GM21526 (cell line): ENCODE results near the gene ZNF57.
A peak's percentile ranks its signal among the peaks of the same experiment; 100 is the strongest.
"Not testable (repeated sequence)": the region's sequence is repeated elsewhere in the genome, so short reads cannot be mapped to it uniquely, and the experiment has no call there.

Source experiments
- ATAC-seq: cut with Tn5 transposase; IDR thresholded peaks from one replicate; pipeline ENCODE4 v1.9.1; 2021; ENCODE audit warnings: moderate library complexity; ENCODE audit not compliant: unreplicated experiment, low FRiP score

Gene ZNF57

DNA sequence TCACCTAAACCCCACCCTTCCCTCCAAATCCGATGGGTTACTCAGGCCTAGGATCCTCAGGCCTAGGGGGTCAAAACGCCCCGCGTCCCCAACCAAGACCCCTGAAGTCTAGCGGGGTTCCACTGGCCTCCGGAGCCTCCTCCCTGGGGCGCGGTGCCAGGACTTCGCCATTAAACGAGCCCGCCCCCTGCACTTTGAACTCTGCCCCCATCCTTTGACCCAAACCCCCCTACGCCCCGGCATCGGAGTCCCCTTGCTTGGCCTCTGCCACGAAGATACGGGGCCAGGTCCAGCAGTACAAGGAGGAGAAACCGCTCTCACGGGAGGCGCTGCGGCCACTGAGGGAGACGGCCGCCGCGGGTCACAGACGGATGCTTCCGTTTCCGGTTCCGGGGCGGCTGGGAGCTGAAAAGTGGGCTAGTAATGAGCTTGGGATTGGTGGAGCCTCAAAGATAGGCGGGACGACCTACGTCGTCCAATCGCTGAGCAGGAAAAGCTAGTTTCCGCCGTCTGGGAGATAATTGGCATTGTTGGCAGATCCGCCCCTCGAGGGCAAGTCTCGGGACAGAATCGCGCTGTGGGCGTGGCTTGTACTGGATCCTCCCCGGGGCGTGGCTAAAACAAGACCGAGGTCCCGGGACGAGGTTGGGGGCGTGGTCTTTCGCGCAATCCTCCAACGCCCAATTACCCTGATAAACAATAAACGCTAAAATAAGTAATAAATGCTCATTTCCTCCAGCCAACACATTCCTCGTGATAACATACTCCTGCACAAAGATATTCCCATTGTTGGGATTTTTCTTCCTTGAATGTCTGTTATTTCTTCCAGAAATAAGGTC, 49.8 kb downstream of the ZNF57 start:
- ATAC-seq: peak; percentile 84

DNA sequence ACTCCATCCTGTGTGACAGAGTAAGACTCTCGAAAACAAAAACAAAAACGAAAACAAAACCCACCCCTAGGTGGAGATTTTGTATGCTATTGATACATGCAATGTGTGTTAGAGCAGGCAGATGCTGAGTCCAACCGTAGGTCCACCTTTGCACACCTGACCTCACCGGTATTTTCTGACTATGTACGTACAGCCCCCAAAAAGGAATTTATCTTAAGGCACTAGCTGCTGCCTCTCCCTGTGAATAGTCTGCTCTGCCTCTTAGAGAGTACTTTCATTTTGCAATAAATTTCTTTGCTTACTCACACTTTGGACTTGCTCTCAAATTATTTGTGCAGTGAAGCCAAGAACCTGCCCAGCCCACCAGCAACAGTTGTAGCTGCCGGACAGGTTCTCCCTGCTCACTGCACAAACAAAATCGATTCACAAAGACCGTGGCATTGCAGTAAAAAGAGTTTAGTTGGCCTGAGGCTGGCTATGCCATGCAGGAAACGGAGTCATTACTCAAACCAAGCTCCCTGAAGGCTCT, 52.3 kb downstream of the ZNF57 start:
- ATAC-seq: no peak

DNA sequence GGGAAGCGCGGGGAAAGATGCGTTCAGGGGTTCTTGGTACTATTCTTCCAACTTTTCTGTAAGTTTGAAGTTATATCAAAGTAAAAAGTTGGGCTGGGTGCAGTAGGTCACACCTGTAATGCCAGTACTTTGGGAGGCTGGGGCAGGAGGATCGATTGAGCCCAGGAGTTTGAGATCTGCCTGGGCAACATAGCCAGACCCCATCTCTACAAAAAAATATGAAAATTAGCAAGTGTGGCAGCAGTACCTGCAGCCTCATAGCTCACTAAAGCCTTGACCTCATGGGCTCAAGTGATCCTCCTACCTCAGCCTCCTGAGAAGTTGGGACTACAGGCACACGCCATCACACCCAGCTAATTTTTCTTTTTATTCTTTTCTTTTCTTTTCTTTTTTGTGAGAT, 56.4 kb downstream of the ZNF57 start:
- no peak for ATAC-seq

DNA sequence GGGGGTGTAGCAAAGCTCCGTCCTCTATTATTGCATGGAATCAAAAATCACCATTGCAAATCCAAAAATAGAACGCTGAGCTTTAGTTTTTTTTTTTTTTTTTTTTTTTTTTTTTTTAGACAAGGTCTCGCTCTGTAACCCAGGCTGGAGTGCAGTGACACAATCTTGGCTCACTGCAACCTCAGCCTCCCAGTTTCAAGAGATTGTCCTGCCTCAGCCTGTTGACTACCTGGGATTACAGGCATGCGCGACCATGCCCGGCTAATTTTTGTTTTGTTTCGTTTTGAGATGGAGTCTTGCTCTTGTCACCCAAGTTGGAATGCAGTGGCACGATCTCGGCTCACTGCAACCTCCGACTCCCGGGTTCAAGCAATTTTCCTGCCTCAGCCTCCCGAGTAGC, 59.4 kb downstream of the ZNF57 start:
- no peak for ATAC-seq

DNA sequence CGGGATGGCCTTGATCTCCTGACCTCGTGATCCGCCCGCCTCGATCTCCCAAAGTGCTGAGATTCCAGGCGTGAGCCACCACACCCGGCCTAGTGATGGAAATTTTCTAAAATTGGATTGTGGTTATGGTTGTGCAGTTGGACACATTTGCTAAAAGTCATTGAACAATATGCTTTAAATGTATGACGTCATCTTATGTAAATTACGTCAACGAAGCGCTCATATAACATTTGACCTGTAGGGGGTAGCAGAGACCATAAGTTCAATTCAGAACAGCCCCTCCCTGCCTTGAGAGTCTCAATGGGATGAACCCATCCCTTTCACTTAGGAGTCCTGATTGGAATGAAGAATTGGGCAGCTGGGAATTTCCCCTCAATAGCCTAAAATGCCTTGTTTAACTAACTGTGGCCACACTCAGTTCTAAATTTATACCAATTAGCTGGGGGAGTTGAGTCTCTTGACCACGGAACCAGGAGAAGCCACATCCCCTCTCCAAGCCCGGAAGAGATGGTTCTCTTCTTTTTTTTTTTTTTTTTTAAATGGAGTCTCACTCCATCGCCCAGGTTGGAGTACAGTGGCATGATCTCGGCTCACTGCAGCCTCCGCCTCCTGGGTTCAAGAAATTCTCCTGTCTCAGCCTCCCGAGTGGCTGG, 61.4 kb downstream of the ZNF57 start:
- no peak for ATAC-seq

DNA sequence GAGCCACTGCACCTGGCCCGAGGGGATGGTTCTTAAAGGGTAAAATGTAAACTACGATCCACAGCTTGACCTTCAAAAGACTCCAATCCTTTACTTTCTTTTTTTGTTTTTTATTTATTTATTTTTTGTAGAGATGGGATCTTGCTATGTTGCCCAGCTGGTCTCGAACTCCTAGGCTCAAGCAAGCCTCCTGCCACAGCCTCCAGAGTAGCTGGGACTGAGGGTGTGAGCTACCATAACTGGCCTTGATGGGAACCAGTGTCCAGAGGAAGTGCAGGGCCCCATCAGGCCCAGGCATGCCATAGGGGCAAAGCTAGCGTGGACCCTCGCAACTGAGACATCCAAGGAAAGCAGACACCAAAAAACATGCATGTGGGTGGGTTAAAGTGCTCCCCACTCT, 62.4 kb downstream of the ZNF57 start:
- no peak for ATAC-seq

DNA sequence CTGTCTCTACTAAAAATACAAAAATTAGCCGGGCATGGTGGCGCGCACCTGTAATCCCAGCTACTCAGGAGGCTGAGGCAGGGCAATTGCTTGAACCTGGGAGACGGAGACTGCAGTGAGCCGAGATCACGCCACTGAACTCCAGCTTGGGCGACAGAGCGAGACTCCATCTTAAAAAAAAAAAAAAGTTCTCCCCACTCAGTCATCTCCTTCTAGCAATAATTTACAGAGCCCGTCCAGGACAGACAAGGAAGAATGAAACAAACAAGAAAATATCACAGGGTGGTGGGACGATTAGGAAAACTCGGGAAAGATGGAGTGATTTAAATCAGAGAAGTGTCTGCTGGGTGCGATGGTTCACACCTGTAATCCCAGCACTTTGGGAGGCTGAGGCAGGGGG, 62.9 kb downstream of the ZNF57 start:
- ATAC-seq: not testable (repeated sequence)

DNA sequence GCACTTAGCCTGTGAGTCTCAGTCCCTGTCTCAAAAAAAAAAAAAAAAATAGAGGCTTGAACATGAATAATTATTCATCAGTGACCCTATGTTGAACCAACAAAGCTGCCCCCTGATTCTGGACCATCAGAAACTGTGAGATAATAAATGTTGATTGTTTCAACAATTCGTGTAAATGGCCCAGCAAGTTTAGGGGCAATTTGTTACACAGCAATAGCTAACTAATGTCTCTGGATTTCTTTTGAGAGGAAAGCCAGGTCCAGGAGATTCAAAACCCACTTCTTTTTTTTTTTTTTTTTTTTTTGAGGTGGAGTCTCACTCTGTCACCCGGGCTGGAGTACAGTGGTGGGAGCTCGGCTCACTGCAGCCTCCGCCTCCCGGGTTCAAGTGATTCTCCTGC, 64.1 kb downstream of the ZNF57 start:
- no peak for ATAC-seq

DNA sequence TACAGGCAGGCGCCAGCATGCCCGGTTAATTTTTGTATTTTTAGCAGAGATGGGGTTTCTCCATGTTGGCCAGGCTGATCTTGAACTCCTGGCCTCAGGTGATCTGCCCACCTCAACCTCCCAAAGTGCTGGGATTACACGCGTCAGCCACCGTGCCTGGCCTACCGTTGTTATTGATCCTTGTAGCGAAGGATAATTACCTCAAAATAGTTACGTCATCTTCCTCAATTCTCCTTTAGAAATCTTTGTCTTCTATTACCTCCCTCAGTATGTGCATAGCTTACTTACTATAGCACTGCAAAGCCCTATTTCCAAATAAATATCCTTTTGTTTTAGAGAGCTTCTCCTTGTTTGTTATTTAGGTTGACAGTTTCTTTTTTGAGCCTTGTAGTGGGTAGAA, 67.2 kb downstream of the ZNF57 start:
- ATAC-seq: no peak
